ENCODE data around the gene SLC27A5.

DNA sequence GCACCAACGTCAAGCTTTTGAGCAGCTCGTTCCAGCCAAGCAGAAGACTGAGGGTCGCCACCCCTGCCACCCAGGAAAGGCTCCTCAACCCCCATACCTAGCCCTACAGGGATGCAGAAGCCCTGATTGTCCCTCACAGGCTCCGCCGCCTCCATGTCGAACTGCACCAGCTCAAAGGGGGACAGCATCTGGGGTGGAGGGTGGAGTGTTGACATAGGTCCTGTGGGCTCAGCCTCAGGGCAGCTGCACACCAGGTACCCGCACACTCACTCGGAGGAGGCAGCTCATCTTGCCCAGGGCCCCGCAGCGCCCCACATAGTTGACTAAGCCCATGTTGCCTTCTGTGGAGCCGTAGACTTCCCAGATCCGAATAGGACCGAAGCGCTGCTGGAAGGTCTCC, 11.6 kb downstream of the SLC27A5 start:
- no peak for TF ChIP-seq EP300 (IDR thresholded peaks at IDR 0.05)
- TF ChIP-seq, protein P1, sequence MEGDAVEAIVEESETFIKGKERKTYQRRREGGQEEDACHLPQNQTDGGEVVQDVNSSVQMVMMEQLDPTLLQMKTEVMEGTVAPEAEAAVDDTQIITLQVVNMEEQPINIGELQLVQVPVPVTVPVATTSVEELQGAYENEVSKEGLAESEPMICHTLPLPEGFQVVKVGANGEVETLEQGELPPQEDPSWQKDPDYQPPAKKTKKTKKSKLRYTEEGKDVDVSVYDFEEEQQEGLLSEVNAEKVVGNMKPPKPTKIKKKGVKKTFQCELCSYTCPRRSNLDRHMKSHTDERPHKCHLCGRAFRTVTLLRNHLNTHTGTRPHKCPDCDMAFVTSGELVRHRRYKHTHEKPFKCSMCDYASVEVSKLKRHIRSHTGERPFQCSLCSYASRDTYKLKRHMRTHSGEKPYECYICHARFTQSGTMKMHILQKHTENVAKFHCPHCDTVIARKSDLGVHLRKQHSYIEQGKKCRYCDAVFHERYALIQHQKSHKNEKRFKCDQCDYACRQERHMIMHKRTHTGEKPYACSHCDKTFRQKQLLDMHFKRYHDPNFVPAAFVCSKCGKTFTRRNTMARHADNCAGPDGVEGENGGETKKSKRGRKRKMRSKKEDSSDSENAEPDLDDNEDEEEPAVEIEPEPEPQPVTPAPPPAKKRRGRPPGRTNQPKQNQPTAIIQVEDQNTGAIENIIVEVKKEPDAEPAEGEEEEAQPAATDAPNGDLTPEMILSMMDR (IDR thresholded peaks at IDR 0.05) = no peak
- TF ChIP-seq POLR2A (IDR thresholded peaks at IDR 0.05) = no peak

Measured in tibial nerve (tissue), 4 donors.